Measurements from ENCODE around the gene ATAT1. TPM values are rescaled to one million over a fixed set of nuclear protein-coding genes. Genes with fewer than 3 reads are reported as not detected.

ATAT1 gene
- total and polyA plus RNA-seq, 9 of the 15 experiments (the other 6 are each of a cell fraction or from before 2014, with no cell fraction given) = 0.65 to 5.8 (median 1.6) TPM

GRCh38 chr6:30615219-30615957 lies 11.3 kb upstream of the ATAT1 start (continued):
- no peak for TF ChIP-seq RAD21 (CRISPR knock-in tag; conservative IDR thresholded peaks at IDR 0.05 in 1 of 2, IDR thresholded peaks at IDR 0.05 in 1 of 2)
- TF ChIP-seq CCNT2 (IDR thresholded peaks at IDR 0.05; ENCODE audit: borderline replicate concordance, extremely low read depth, insufficient read length, low read depth, low read length) = peak; percentile 44
- TF ChIP-seq ZNF77 (CRISPR knock-in tag; IDR thresholded peaks at IDR 0.05) = peak; percentile 94
- no peak for TF ChIP-seq ZNF184 (CRISPR knock-in tag; IDR thresholded peaks at IDR 0.05)
- TF ChIP-seq ZBTB49 (CRISPR knock-in tag; IDR thresholded peaks at IDR 0.05; ENCODE audit: borderline replicate concordance) = no peak
- TF ChIP-seq NRF1 (conservative IDR thresholded peaks at IDR 0.05 in 1 of 2, IDR thresholded peaks at IDR 0.05 in 1 of 2) = 0 out of 4 replicates have a peak, but pooled peaks of 1 of the 2 experiments have one; percentile 2
- no peak for TF ChIP-seq EP300 (IDR thresholded peaks at IDR 0.05; ENCODE audit: low read length)
- TF ChIP-seq FOXA3 (CRISPR knock-in tag; conservative IDR thresholded peaks at IDR 0.05 in 1 of 2, IDR thresholded peaks at IDR 0.05 in 1 of 2) = no peak
- no peak for TF ChIP-seq TCF7L2 (IDR thresholded peaks at IDR 0.05; ENCODE audit: low read depth, low read length)
- TF ChIP-seq U2AF1 (optimal IDR thresholded peaks at IDR 0.05; ENCODE audit: low read depth, low read length) = peak; percentile 61
- 0 out of 2 replicates have a peak, but pooled peaks have one; percentile 8 for TF ChIP-seq MBD2 (IDR thresholded peaks at IDR 0.05; ENCODE audit: borderline replicate concordance, low read depth)
- TF ChIP-seq FOSL1 (tag; conservative IDR thresholded peaks at IDR 0.05) = peak; percentile 45
- TF ChIP-seq FOXJ2 (tag; IDR thresholded peaks at IDR 0.05) = peak; percentile 52; the same call in 1 of the 2 replicates
- TF ChIP-seq ERF (CRISPR knock-in tag; IDR thresholded peaks at IDR 0.05) = peak; percentile 79; the same call in 1 of the 2 replicates
- no peak for TF ChIP-seq MYC (IDR thresholded peaks at IDR 0.05; ENCODE audit: low read depth, low read length)
- TF ChIP-seq MYC (CRISPR knock-in tag; IDR thresholded peaks at IDR 0.05; ENCODE audit: borderline replicate concordance, low read depth) = peak; percentile 90
- peak; percentile 90 for TF ChIP-seq PCBP2 (IDR thresholded peaks at IDR 0.05; ENCODE audit: low read depth, low read length, poor library complexity, severe bottlenecking)
- TF ChIP-seq SMARCE1 (IDR thresholded peaks at IDR 0.05) = 0 out of 2 replicates have a peak, but pooled peaks have one; percentile 10
- no peak for TF ChIP-seq HDAC1 (IDR thresholded peaks at IDR 0.05)
- TF ChIP-seq POLR2A (conservative IDR thresholded peaks at IDR 0.05) = peak; percentile 95
- TF ChIP-seq CUX1 (CRISPR knock-in tag; IDR thresholded peaks at IDR 0.05) = peak; percentile 57; the same call in 1 of the 2 replicates

Measured in K562 (cell line).